Activated effector memory CD4-positive, alpha-beta T cell treated with Interleukin-2 at 50 U/mL for 16 hours (primary cell): Measurements from ENCODE around the gene EXOC6B.

Experiments
- DNase-seq: peaks from one replicate; pipeline ENCODE4 v3.0.0-alpha.2; 2020

EXOC6B gene

DNA sequence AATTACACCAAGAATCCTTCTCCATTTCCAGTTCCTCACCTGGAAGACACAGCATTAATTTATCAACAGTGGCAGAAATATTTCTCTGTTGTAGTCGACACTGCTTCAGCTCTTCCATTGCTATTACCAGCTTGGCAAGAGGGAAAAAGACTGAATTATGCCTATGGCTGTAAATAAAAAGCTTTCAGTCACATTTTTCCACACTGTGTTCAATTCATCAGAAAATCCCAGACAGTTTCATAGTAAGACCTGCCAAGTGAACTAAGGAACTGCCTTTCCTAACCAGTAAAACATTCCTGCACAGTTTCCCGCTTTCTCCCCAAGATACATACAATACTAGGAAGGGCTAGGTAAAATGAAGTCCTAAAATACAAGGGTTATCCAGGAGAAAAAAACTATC, 94.7 kb downstream of the EXOC6B start:
- DNase-seq = no peak

DNA sequence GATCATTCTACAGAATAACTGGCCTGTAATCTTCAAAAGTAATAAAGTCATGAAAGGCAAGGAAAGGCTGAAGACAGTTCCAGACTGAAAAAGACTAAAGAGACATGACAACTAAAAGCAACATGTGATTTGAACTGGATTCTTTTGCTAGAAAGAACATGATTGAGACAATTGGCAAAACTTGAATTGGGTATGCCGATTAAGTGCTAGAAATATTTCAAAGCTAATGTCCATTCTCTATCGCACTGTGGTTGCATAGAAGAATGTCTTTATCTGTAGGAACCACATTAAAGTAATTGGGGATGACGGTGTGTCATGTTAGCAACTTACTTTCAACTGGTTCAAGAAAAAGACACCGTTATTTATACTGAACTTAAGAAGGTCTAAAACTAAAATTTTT, 98.5 kb downstream of the EXOC6B start:
- no peak for DNase-seq

DNA sequence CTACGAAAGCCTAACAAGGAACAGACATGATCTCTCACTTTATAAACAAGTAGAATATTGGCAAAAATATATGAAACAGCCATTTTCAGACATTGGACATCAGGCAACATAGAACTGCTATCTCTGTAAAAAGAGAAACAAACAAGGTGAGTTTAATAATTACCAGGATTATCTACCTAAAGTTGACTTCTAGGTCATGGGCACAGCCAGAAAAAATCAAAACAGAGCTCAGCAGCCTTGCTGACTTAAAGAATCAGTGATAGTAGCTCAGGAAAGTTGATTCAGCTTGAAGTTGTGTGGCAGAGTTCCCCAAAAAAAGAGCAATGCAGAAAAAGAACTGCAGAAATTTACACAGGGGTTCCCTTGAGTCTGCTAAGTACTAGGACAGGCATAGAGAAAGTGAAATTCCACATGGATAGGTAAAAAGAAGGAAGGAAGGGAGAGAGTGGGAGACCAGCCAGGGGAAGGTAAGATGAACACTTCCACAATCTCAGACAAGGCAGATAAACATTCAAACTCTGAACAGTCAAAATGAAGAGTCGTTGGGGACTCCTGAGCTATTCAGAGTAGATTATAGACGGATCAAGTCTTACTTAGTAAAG, 102.0 kb downstream of the EXOC6B start:
- DNase-seq = no peak

DNA sequence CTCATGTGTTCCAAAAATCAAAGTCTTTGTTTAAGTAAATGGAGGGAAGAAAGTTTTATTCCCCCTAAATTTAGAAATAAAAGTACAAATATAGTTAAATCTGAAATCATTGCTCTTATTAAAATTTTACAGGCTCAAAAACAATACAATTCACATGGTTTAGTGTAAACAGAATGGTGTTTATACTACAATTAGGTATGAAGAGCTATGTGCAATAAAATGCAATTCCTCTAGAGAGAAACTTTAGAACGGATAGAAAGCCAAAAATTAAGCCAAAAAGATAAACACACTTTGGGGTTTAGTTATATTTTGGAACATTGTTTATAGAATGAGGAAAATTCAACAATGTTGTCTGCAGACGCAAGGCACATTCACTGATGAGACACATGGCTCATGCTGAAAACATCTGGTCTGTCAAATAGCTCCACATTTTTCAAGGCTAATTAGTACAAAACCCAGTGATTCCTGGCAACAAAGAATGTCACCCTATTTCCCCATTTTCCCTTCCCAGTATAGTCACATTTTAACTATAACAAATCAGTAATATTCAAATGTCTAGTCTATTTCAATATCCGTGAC, 103.3 kb downstream of the EXOC6B start:
- DNase-seq = no peak

DNA sequence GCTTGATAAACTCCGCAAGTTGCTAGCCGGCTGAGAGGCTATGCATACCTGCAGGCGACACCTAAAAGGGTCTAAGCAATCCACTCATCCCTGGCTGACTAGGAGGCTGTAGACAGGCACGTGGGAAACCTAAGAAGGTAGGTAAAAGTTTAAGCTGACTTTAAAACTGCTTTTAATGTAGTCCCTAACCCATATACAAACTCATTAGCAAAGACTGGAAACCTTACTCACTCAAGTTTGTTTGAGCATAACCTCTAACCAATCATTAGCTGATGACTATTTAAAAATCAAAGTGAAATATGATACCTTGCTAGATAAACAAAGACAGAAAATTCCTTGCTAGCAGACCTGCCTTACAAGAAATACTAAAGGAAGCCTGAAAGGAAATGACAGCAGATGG, 106.4 kb downstream of the EXOC6B start:
- DNase-seq = no peak

DNA sequence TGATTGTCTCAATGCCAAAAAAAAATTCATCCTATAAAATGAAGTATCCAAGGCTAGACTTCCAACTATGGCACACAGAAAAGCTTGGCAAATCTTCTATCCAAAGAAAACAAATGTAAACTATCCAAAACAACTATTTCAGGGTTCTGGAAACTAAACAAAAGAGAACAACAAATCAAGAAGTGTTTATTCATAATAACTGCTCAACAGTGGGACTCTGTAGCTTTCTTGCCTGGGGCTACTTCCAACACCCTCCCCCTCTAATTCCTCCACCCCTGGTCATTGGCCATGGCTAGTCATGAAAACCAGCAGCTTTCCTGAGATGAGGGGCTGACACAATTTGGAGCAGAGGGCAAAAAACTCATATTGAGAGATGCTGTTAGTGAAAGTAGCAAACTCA, 107.0 kb downstream of the EXOC6B start:
- DNase-seq = no peak

DNA sequence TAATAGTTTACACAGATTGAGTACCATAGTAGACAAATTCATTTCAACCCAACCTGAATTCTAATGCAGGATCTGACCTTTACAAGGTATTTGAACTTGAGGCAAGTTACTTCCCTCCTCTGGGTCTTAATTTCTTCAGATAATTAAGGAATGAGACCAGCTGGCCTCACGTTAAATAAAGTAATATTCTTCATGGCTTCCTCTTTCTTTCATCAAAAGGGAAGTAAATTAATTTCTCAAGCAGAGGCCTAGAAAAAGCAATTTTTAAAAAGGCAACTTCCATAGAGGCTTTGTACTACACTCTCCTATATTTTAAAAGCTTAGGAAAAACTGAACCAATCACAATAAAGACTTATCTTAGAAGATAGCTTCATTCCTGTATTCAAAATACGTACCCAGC, 109.2 kb downstream of the EXOC6B start:
- no peak for DNase-seq

DNA sequence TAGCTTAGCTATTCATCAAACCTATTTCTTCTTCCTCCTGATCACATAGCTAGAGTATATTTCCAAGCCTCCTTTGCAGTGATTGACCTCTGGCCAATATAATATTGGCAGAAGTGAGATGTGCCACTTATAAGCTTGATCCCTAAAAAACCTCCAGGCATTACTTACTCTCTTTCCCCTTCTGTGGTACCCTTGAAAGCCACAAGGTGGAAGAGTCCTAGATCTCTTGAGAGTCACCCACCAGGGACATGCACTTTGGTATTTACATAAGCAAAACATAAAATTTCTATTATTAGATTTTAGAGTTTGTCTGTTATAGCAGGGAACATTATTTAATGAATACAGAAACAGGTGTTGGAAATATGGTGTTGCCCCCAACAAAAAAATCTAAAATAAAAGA, 112.0 kb downstream of the EXOC6B start:
- DNase-seq = no peak

DNA sequence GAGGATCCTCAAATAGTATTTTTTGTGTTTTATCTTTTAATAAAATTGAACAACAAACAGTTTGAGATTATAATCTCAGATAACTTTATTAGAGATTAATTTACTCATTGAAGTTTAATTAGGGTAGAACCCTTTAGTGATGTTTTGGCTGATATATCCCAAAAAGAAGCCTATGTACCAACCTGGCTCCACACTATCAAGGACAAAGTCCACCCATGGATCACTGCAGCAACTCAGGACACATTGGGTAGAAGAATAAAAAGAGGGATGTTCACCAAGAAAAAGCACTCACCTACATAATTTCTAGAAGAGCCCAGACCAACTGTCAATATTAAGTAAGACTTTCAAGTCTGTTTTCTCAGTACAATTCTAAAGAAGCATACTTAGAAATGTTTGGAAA, 112.9 kb downstream of the EXOC6B start:
- no peak for DNase-seq

DNA sequence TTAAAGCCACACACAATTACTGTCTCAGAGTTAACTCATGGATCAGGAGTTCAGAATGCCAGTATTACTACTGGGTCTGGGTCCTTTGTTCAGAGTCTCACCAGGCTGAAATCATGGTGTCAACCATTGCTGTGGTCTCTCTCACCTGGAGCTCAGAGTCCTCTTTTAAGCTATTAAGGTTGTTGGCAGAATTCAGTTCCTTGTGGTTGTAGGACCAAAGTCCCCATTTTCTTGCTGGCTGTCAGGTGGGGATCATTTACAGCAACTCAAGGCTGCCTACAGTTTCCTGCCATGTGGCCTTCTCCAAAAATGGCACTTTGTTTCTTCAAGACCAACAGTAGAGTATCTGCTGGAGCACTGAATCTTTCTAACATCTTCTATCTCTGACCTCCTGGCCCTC, 113.5 kb downstream of the EXOC6B start:
- no peak for DNase-seq

DNA sequence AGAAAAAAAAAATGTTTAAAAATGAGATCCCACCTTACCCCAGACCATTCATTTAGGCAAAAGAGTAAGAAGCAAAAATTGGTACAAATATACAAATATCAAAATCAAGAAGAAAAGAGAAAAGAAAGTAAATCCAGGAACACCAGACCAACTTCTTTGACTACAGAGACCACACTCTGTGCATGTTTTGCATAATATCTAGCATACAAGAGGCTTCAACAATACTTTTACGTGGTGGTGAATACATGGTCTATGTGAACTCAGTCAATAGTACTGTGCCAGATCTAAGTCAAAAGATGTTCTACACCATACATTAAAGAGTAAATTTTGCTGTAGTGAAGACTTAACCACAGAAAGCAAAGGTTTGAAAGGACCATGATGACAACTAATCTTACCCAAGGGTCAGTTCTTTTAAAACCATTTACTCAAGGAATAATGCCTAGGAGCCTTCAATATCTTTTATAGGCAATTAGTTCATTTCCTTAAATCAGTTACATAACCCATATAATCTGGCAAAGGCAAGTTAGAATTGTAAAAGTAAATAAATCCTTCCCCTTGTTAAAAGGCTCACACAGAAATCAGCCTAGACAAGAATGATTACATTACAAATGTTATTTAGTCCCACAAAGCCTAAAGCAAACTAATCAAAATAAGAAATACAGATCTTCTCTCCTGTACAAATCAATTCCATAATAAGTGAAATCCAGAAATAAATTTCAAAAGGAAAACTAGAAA, 115.2 kb downstream of the EXOC6B start:
- DNase-seq = no peak

DNA sequence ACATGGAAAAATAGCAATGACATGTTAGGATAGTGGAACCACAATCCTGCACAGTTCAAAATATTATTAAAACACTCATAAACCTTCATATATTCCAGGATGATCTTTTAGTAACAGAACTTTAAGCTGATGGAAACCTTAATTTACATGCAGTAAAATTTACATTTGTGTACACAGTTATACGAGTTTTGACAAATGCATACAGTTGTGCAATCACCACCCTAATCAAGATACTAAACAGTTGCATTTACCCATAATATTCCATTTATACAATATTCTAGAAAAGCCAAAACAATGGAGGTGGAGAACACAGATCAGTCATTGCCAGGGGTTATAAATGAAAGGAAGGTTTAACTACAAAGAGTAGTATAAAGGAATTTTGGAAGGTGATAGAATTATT, 117.6 kb downstream of the EXOC6B start:
- DNase-seq = no peak

DNA sequence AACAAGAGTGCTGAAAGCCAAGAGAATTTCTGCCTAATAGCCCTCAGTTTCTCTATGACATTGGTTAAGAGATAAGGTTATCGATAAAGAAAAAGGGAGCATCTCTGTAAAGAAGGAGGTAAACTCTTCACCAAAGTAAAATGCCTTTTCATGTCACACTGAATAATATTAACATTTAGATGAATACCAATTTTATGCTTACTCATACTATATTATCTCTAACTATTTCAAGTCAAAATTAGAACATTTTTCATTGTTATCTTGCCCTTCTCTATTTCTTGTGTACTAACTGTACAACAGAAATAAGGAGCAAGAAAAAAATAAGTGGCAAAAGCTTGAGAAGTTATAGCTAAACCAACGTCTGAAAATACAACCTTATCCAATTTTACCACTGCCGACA, 127.5 kb downstream of the EXOC6B start:
- DNase-seq = no peak

DNA sequence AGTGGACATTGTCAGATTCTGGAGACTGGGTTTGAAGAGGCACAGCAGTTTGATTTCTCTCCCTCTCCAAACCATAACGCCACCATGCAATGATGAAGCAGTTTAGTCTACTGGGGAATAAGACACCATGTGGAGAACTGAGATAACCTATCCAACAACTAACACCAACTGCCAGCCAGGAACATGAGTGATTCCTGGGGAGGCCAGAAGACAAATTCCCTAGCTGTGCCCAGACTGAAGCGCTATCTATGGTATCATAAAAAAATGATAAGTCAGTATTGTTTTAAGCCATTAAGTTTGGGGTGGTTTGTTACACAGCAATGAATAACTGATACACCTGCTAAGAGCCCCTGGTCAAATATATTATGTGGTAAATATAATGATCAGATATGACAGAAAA, 129.3 kb downstream of the EXOC6B start:
- DNase-seq = no peak

DNA sequence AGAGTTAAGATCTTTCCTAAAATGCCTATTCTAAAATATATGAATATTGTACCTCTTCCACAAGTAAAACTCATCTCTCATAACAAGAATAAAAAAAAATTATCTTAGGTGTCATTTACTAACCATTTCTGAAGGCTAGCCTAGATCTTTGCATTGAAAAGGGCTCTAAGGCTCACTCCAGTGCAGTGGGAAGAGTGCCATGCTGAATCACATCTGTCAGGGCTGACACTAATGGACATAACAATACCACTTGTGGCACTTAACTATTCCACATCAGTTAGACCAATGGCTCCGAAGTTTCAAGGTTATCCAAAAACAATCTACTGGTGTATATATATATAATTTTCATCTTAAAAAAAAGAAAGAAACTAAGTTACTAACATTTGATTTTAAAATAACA, 130.2 kb downstream of the EXOC6B start:
- no peak for DNase-seq

DNA sequence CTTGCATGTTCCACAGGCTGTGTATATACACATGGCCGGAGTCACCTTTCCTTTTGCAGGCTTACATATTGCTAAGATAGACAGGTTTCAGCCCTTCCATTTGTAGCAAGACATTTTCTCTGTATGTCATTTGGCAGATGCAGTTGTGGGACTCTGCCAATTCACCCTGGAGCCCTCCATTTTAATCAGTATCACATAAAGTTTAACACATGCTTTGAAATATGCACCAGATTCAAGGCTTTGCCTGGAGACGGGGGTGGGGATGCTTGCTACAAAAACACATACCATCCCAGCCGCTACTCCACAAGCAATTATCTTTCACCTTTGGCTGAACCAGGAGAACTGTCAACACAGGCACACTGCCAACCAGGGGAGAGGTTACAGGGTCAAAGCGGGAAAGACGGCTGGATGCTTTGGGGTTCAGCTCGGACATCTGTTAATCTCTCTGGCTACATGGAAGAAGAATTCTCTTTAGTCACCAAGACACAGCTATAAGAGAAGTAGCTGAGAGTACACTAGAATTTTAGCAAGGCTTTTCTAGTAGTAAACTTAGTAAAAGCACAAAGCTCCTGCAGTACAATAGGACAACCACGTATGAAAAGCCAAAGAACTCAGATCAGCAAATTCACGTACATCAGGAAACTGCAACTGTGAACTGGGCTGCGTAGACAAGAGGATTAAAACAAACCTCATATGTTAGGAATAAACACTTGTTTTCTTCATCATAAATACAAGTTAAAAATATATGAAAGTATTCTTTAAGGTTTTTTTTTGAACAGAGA, 130.9 kb downstream of the EXOC6B start:
- DNase-seq = no peak

DNA sequence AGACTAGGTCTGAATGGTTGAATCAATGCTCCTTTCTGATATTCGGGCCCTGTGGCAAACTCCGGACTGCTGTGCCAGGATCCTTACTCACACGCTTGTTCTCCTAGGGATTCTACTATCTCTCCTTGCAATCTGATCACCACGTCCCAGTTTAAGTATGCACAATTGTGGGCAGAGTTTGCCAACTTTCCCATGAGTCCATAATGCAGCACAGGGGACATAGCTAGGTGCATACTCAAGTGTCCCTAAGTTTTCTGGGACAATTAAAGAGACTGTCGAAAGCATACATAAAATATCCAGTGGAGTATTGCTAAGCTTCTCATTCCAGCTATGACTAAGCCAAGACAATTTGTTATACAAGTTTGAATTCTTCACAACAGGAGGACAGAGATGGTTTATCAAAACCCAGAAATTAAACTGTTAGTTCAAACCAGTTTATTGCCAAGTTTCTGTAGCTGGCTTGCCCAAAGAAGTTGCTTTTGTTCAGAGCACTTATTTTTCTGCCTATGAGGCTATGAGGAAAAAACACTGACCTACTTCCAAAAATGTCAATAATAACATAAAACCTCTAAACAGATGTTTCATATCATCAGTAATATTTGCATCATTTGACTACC, 136.1 kb downstream of the EXOC6B start:
- DNase-seq = no peak

DNA sequence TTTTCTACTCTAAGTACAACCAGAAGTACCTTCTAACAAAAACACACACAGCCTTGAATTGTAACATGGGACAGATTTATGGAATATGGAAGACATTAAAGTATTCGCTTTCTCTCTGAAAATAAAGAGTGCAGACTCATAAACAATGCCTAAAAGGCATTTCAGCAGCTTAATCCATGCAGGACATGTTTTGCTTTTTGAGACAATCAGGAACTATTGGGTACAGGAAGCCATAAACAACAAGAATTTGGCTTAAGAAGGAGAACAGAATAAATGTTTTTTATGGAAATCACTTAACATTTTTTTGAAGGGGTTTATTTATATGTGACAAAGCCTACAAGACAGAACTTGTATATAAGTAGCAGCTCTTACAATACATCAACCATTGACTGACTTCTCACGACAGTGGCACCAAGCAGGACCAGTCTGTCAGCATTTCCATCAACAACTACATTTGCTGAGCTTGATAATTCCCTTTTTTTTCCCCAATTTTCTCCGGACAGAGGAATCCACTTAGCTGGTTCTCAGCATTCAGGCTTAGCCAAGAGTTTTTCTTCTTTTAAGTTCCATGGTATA, 140.1 kb downstream of the EXOC6B start:
- DNase-seq = no peak

DNA sequence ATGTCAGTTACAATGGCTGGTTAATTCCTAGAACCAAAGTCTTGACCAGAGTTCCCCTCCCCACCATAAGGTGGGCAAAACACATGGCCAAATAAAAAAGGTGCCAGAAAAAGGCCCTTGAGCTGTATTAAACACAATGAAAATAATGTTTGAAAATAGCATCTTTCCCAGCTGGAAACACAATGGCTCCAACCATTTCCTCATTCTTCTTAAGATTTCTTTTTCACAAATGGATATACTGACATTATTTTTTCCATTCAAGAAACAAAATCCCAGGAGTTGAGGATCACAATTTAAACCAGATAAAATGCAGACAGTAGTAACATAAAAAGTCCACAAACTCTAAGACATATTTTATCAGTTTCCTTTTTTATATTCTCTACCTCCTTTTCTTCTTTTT, 143.8 kb downstream of the EXOC6B start:
- DNase-seq = no peak

DNA sequence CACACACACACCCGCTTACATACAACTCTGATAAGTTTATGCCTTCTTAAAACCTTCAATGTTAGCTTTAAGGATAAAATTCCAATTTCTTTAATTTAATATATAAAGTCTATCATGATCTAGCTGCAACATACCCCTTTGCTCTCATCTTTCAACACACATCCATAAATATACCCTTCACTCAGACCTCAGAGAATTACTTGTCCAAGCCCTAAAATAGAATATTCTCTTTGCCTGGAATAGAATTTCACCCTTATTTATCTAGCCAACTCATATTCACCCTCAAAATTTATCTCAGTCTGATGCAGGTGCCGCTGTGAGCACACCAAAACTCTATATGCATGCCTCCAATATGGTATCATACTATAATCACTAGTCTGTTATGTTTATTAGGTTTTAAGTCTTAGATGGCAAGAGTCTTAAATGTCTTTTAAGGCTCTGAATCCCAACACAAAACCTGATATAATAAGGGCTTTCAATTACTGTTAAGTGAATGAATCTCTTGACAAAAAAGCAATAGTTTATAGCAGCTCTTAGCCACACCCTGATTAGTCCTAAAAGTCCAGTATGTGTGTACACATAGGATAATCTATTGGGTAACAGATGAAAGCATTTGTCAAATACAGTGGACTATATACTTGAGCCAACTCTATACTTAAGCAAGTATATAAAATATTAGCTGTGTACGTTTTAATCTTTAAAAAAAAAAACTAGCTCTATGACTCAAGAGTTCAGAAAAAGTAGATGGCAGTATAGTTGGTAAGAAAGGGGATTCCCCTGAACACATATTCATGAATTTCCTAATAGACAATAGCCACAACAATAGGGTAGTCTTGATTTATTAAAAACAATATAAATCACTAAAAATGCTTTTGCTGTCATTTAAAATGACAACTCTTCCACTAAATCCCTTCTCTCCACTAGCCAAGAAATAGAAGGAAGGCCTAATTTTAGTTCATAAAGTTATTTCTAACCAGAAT, 144.5 kb downstream of the EXOC6B start:
- DNase-seq = no peak

DNA sequence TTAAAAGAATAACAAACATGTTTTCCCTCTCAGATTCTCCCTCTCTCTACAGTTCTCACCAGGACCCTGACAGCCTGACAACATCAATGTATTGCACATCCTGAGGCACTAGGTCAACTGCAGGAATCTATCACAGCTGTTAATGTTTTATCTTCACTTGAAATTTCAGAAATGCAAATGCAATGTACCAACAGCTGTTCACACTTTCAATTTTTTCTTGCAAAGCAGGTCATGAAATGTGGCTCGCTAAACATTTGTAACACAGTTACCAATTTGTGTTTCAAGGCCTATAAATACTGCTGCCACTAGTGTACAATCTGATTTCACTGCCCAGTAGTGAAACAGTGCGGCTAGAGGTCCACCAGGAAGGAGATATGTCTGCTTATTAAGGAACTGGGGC, 147.8 kb downstream of the EXOC6B start:
- no peak for DNase-seq
